Kidney glomerular epithelial cell (primary cell): Measurements from ENCODE around the gene KAT2B.

Experiments
- DNase-seq: peaks from one replicate; lab custom pipeline; 2025; lab: John Stamatoyannopoulos, UW

KAT2B gene

DNA sequence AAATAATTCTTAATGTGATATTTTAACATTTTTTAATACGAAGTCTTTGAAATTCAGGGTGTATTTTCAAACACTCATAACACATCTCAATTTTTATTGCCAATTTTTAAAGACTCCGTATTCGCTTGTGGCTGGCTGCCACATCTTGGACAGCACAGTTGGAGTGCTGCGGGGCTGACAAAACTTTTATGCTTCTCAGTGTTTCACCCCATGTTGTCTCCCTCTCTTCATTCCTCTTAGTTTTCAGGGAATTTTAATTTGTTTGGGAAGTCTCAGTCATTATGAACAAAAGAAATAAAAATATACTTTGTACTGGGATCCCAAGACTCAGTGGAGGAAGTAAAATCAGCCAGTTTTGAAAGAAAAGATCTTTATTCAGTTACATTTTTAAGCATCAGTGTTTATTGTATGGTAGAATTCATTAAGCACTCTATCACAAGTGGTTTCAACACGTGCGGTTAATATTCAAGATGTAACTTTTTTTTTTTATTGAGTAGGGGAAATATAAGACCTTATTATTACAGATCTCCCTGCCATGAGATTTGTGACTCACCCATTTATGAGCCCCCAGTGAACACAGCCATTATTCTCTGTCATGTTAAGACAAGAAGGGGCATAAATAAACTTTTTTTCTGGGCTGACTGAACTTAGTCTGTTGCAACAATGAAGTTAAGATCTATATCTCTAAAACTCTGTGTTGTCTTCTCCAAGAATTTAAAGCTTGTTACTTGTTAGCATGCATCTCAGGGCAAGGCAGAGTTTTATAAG, 26.8 kb downstream of the KAT2B start:
- no peak for DNase-seq

DNA sequence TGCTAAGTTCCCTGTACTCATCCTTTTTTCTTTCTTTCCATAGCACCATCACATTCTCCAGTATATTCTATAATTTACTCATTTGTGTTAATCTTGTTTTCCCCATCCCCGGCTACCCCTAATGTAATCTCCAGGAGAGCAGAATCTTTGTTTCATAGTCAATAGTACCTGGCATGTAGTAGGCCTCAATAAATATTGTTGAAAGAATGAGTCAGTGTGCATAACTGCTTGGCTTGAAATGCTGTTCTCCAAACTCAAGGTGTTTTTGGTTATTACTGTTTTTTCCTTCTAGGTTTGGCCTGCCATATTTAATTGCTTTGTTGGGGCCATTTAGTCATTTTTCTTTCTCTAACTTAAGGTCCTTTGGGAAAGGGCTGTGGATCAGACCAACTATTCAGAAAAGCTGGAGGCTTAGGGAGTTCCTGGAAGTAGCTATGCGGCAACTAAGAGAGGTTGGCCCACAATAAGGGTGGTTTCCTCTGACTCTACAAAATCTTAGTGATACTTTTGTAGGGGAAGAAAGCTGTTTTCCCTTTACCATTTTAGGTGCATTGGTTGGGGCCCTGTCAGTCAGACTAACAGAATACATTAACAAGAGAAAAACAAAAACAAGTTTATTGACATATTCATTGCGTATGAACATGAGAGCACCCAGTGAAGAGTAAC, 28.4 kb downstream of the KAT2B start:
- no peak for DNase-seq

DNA sequence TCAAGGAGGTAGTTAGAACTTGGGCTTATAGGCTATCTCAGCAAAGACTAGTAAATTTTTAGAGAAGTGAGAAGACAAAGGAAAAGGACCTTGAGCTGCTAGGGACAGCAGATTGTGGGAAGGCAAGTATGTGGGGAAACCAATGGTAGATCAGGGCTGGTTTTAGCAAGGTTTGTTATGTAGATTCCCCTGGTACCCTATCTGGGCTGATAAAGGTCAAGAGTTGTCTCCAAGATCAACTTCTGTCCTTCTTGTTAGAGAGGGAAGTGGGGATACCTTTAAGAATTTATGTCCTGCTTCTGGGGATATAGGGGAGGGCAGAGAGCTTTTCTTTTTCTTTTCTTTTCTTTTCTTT, 28.9 kb downstream of the KAT2B start:
- DNase-seq = no peak

DNA sequence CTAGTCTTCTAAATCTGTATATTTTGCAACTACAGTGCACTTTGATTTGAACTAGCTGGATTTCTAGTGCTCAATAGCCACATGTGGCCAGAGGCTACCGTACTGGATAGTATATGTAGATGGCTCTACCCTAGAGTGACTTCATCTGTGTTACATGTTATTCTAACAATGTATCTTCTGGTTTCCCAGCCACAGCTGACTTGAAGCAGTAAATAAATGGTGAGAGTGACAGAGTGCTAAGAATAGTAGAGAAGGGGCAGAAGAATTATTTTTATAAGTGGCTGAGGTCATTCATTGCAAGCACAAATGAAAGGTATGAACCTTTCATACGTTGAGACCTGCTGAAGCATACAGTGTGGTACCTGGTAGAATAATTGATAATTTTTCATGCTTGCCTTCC, 30.9 kb downstream of the KAT2B start:
- no peak for DNase-seq

DNA sequence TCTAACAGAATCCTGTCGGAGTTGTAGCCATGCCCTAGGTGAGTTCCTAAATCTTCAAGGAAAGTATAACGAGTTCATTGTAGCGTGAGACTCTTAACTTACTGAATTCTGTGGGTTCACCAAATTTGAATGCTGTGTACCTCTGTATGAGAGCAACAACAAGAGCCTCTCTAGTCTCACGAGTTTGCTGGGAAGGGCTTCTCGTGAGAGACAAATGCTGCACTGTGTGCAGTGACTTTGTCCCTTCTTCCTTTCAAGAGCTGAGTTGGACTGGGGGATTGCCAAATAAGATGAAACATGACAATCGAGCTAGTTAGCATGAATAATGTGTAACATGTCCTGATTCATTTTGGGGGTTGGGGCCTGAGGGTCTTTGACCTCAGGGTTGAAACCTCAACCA, 32.2 kb downstream of the KAT2B start:
- DNase-seq = no peak

DNA sequence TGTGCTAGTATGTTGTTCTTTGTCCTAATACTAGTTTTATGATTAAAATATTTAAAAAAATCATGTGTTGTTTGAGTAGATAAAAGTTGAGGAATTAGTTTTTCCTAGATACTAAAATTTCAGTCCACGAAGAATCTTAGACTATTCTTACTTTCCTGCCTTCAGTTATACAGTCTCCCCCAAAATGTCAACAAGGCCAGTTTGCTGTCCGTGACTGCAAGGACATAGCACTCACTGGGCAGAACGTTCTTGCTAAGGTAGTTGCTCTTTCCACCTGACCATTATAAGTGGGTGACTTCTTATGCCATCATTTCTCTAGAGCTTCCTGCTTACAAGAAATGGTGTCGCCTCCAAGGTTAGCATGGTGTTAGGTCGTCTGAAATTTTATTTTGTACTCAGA, 32.8 kb downstream of the KAT2B start:
- DNase-seq = no peak

DNA sequence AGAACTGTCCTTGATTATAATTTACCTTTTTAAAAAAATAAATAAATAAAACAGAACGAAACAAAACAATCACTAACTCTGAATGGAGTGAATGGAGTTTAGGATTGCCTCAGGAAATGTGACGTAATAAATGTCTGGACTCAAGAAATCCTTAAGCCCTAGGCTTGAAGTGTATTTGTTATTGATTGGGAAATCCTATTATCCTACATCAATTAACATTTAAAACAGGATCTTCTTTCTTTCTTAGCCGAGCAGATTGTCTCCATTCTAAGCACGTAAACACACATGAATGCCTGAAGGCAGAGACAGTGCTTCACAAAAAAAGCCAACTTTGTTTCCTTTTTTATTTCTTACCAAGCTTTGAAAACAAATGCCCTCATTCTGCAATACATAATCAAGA, 33.4 kb downstream of the KAT2B start:
- DNase-seq = no peak

DNA sequence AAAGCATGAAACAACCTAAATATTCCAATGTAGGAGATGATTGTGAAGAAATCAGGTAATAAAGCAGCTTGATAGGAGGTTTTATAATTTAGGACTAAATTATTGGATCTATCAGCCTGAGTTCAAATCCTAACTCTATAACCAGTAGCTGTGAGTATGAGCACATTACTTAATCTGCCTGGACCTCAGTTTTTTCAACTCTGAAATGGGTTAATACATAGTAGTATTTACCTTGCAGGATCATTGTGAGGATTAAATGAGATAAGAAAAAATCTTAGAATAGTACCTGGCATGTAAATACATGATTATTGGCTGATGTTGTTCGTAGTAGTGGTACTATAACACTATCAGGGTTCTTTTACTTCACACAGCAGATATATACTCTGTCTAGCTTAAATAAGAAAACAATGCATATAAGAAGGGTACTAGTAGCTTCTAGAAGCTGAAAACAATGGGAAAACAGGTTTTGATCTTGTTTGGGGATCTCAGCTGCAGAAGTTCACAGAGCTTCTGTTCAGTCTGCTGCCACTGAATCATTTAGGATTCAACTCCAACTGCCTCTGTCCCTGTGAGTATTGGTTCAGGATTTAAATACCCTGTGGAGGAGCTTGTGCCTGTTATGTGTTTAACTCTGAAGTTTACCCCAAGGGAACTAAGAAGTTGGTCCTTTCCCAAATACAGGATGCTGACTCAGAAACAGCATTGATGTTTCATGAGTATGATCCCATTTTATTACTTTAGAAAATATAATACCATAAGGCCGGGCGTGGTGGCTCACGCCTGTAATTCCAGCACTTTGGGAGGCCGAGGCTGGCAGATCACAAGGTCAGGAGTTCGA, 34.2 kb downstream of the KAT2B start:
- DNase-seq = no peak

DNA sequence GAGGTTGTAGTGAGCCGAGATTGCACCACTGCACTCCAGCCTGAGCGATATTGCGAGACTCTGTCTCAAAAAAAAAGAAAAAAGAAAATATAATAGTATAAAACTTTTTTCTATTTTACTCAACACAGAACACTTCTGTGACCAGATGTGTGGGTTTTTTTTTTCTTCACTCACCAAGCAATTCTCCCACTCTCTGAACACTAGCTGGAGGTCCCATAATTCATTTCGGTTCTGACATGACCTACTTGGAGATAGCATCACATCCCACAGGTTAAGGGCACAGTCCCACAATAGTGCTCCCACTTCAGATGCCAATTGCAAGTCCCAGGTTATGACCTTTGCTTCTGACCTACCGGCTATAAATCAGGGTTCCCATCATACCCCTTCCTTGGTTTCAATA, 35.0 kb downstream of the KAT2B start:
- no peak for DNase-seq

DNA sequence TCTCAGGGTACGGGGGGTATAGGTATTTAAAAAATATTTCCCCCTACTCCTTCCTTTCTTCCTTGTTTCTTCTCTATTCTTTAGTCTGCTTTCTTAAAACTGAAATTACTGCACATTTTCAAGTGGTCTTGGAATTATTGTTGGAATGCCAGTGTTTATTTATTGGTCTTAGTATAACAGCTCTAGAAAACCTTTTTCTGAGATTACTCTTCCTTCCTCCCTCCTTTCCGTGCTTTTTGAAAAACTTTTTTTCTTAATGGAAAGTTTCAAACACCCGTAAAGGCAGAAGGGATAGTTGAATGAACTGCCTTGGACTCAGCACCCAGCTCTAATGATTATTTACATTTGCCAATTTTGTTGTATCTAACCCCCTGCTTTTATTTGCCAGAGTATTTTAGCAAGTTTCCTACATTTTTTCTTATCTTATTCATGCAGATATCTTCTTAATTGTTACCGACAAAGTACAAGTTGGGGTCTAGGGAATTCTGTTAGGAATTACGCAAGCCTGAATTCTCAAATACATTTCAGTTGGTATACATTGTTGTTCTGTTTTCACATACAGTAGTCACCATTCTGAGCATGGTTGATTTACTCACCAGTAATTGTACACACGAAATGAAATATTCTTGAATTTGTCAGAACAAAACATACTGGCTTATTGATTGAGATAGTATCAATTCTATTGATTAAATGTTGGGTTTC, 36.2 kb downstream of the KAT2B start:
- DNase-seq = no peak

DNA sequence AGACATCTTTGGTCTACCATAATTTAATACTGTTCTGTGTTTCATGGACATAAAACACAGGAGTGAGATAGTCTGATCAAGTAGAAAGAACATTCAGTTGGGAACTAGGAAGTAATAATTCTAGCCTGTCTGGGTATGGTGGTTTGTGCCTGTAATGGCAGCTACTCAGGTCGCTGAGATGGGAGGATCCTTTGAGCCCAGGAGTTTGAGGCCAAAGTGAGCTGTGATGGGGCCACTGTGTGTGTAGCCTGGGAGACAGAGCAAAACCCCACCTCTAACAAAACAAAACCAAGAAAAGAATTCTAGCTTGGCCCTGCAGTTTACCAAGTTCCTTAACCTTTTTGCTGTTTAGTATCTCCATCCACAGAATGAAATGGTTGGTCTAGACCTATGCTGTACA, 36.8 kb downstream of the KAT2B start:
- DNase-seq = no peak

DNA sequence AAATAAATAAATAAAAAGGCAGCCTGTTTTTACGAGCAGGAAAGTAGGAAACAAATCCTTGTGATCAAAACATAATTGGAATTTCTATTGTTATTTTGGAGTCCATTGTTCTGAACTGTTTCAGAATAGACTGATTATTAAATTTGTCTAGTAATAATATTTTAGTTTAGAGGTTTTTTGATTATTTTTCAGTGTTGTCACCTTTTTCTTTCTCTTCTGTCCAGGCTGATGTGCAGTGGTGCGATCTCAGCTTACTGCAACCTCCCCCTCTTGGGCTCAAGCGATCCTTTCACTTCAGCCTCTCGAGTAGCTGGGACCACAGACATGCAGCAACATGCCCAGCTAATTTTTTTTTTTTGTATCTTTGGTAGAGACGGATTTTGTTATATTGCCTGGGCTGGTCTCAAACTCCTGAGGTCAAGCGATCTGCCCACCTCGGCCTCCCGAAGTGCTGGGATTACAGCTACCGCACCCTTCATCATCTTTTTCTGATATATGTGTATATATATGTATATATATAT, 38.0 kb downstream of the KAT2B start:
- DNase-seq = no peak

DNA sequence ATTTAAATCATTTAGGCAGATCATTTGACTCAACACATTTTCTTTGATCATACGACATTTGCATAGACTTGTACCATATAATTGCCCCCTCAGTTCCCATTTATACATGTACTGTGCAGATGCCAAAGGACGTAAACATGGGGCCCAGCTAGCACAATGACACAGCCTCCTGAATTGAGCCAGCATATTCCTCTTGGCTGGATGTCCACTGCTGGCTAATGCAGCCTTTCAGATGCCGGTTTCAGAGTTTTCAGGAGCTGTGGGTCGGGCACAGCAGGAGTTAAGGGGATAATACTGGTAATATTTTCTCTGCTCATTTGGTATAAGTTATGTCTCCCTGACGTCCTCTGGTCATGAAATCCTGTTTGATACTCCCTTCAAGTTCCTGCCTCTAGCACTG, 39.4 kb downstream of the KAT2B start:
- DNase-seq = no peak

DNA sequence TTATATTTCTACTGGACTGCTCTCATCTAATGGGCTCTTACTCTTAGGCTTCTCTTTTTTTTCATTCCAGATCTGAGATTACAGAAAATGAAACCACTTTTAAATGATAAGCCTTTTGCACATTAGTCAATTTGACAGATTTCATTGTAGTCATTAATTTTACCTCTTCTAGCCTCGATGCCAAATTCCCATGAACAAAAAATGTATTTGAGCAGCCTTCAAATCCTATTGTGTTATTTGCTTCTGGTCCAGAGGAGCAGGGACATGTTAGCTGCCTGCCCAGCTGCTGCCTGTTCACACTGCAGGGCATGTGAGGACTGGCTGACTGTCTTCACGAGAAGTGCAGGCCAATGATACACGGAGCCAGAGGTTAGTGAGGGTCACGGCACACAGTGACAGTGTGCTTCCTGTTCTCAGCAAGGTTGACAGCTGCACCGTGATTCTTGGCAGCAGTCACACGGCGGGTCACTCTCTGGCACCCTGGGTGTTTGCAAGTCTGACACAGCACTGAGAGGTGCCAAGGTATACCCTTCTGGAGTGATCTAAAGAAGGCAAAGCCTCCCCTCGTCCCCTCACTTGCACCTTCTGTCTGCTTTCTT, 40.8 kb downstream of the KAT2B start:
- no peak for DNase-seq

DNA sequence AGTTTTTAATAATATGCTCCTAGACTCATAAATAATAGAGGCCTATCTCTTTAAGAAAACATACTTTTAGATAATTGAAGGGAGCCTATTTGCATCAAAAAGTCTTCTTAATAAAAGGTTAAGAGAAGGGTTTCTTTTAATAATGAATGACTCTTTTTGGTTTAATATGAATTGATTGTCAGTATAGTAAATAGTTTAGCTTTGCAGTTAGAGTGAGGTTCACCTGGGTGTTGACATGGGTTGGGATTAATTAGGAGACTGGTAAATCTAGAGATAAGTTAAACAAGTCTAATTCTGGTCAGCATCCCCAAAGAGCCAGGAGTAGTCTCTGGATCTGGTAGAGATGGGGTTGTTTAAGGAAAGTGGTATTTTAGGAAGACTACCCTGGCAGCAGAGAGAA, 43.0 kb downstream of the KAT2B start:
- DNase-seq = no peak

DNA sequence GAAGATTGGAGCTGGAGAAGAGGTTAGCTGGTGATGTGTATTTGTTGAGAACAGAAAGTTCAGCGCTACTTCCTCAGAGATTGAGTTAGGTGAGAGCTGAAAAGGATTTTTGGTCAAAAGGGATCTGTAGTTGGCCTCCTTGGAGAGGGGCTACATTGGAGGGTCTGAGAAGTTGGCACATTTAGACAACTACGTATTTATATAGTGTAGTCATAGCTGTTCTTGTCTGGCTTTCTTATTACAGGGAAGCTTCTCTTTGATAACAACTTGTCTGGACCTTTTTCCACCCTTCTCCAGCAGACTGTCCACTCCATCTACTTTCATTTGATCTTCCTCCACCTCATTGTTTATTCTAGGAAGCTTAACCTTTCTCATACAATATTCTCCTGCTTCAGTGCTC, 43.7 kb downstream of the KAT2B start:
- DNase-seq = no peak

DNA sequence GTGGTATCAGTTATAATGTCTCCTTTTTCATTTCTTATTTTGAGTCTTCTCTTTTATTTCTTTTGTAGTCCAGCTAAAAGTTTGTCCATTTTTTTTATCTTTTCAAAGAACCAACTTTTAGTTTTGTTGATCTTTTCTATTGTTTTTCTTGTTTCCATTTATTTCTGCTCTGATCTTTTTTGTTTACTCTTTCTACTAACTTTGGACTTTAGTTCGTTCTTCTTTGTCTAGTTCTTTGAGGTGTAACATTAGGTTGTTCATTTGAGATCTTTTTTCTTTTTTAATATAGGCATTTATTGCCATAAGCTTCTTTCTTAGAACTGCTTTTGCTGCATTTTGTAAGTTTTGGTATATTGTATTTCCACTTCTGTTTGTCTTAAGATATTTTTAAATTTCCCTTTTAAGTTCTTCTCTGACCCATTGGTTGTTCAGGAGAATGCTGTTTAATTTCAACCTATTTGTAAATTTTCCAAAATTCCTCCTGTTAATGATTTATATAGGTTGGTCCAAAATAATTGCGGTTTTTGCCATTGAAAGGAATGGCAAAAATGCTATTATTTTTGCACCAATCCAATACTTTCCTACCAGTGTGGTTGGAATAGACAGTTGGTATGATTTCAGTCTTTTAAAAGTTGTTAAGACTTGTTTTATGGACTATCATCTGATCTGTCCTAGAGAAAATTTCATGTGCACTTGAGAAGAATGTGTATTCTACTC, 51.2 kb downstream of the KAT2B start:
- DNase-seq = peak; percentile 23

DNA sequence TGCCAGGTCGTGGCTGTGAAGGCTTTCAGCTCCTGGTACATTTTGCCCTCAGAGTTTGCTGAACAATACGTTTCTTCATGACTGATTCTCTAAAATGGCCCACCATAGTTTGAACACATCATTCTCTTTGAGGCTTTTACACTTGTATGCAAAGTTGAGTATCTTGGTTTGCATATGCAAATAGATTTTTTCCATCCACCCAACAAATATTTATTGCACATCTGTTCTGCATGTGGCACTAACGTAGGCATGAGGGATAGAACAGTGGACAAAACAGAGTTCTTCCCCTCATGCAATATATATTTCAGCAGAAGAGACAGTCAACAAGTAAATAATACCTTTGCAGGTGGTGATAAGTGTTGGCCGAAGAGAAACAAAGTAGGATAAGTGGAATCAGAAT, 55.2 kb downstream of the KAT2B start:
- DNase-seq = no peak

DNA sequence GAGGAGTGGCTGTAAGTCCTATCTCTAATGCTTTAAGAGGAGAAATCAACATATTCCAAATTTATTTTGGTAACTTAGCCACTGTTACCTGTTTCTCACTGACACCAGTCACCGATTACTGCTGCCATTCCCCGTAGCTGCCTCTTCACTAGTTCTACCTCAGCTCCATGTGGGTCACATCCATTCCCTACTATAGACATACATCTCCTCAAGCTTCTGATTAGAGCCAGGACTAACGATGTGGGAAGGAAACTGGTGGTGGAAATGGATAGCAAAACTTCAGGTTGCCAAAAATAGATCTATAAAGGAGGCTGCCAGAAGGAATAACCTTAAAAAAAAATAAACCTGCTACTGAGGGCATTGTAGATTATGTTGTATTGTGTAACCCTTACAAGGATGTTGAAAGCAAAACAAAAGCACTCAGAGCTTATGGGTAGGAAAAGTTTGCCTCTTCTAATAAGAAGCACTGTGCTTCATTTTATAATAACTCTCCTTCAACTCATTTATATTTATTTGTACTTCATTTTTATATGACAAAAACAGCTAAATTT, 56.0 kb downstream of the KAT2B start:
- DNase-seq = no peak

DNA sequence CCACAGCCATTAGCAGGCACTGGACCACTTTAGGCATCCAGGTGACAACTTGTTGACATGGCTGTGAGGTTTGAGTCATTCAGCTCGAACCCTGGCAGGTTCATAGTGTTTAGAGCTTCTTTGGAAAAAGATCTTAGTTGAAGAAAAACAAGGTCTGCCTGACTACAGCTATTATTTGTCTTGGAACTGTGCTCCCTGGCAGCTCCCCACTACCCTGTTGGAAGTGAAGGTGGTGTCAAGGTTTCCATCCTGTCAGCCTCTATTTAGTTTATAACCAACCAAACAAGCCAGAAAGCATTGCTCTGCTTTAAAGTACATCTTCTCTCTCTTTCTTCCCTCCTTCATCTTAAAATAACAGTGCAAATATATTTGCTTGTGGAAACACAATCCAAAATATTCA, 56.8 kb downstream of the KAT2B start:
- DNase-seq = no peak

DNA sequence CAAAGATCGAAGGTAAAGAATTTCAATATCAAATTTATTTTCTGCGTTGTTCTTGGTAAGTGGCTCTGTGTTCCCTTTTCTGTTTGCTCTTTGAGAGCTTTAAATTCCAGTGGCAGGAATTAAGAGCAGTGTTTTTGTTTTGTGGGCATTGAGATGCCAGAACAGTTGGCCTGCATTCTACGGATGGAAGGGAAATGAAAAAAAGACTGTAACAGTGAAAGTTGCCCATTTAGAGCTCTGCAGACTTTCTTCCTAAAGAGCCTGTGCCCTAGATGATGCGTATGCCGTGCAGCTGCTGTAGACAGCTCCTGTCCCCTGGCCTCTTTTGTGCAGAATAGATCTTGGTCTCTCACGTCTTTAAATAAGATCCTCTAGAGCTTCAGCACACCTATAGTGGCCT, 58.8 kb downstream of the KAT2B start:
- DNase-seq = no peak
